HepG2 (cell line): ENCODE results near the gene RPS8. TPM values are rescaled to one million over a fixed set of nuclear protein-coding genes. Genes with fewer than 3 reads are reported as not detected.
A peak's percentile ranks its signal among the peaks of the same experiment; 100 is the strongest.

Experiments
- ARID5B ChIP-seq: IDR thresholded peaks from 2 replicates; pipeline ENCODE4 v1.4.0; 2020; ENCODE audit warnings: mild to moderate bottlenecking, missing genetic modification reagents
- LCORL ChIP-seq, 2 experiments: fragments of 450-650 bp in 1 of 2; sonication (generic) in 1 of 2; formaldehyde crosslinking in 1 of 2; IDR thresholded peaks; 2 replicates each; pipeline versions ENCODE4 v1.5.0 to v1.6.1; 2017 to 2020; ENCODE audit warnings: antibody characterized with exemption in 1 of 2, missing genetic modification reagents in 1 of 2
- NONO ChIP-seq, 2 experiments: fragments of 450-650 bp in 1 of 2; sonication (generic) in 1 of 2; formaldehyde crosslinking in 1 of 2; IDR thresholded peaks in 1 of 2; conservative IDR thresholded peaks in 1 of 2; 2 replicates each; pipeline versions ENCODE4 v1.6.1 to v1.8.0; 2017 to 2022; ENCODE audit warnings: mild to moderate bottlenecking in 1 of 2, missing genetic modification reagents in 1 of 2, moderate library complexity in 1 of 2
- RARA ChIP-seq: IDR thresholded peaks from 2 replicates; pipeline ENCODE4 v1.6.1; 2016; ENCODE audit warnings: missing genetic modification reagents, missing compliant biosample characterization
- RBM39 ChIP-seq: fragments of 200-400 bp; formaldehyde crosslinking; IDR thresholded peaks from one replicate; pipeline ENCODE4 v1.6.1; 2018; ENCODE audit warnings: antibody characterized with exemption, mild to moderate bottlenecking, low read depth, low read length; ENCODE audit not compliant: poor library complexity, severe bottlenecking
- STAT6 ChIP-seq: sonication (generic); formaldehyde crosslinking; IDR thresholded peaks from 2 replicates; pipeline ENCODE4 v1.4.0; 2020; ENCODE audit warnings: missing genetic modification reagents, mild to moderate bottlenecking, borderline replicate concordance
- ZNF282 ChIP-seq: fragments of 450-650 bp; IDR thresholded peaks from 2 replicates; pipeline ENCODE4 v1.6.1; 2018; ENCODE audit not compliant: partially characterized antibody
- ZNF33B ChIP-seq: sonication (generic); formaldehyde crosslinking; IDR thresholded peaks from 2 replicates; pipeline ENCODE4 v1.5.1; 2020; ENCODE audit warnings: mild to moderate bottlenecking, missing genetic modification reagents
- ZNF577 ChIP-seq: sonication (generic); formaldehyde crosslinking; IDR thresholded peaks from 2 replicates; pipeline ENCODE4 v1.4.0; 2020; ENCODE audit warnings: mild to moderate bottlenecking, low read depth, missing genetic modification reagents, borderline replicate concordance
- ZNF605 ChIP-seq: sonication (generic); formaldehyde crosslinking; IDR thresholded peaks from 2 replicates; pipeline ENCODE4 v1.8.0; 2022; ENCODE audit warnings: mild to moderate bottlenecking, missing genetic modification reagents
- ZNF629 ChIP-seq: sonication (generic); formaldehyde crosslinking; conservative IDR thresholded peaks from 2 replicates; pipeline ENCODE4 v1.5.0; 2020; ENCODE audit warnings: missing genetic modification reagents
- ZNF891 ChIP-seq: sonication (generic); formaldehyde crosslinking; IDR thresholded peaks from 2 replicates; pipeline ENCODE4 v1.5.0; 2020; ENCODE audit warnings: mild to moderate bottlenecking, missing genetic modification reagents
- polyA plus RNA-seq, 8 experiments: library from polyadenylated mRNA; depleted of rRNA in 3 of 8; stranded (reverse) in 7 of 8; unstranded in 1 of 8; fragments of >200 nt; fragmentation: Illumina TruSeq in 4 of 8; extraction: Trizol in 4 of 8; gene quantifications; 2 replicates each; pipeline versions ENCODE4 v1.2.1 to v1.2.3, GENCODE V29; 2011 to 2016; ENCODE audit warnings: low read depth in 4 of 8, missing spikeins in 1 of 8, mixed read lengths in 1 of 8; ENCODE audit not compliant: insufficient read depth in 1 of 8
- total RNA-seq, 5 experiments: library from RNA; depleted of rRNA; stranded (reverse); fragments of >200 nt; fragmentation: Illumina TruSeq; extraction: Trizol; gene quantifications; 2 replicates each; pipeline ENCODE4 v1.2.3, GENCODE V29; 2016; ENCODE audit warnings: low read depth in 1 of 5
- TF ChIP-seq, protein P1 (sequence below): sonication (generic); formaldehyde crosslinking; IDR thresholded peaks from 2 replicates; pipeline ENCODE4 v1.4.0; 2020; ENCODE audit warnings: mild to moderate bottlenecking, missing genetic modification reagents
- TF ChIP-seq, protein P2 (sequence below): sonication (generic); formaldehyde crosslinking; conservative IDR thresholded peaks from 2 replicates; pipeline ENCODE4 v1.4.0; 2020; ENCODE audit warnings: missing genetic modification reagents

RPS8 gene
- total and polyA plus RNA-seq, 2 of the 13 experiments (the other 11 are each of a cell fraction or from before 2014, with no cell fraction given): 2,628 to 2,822 TPM

DNA sequence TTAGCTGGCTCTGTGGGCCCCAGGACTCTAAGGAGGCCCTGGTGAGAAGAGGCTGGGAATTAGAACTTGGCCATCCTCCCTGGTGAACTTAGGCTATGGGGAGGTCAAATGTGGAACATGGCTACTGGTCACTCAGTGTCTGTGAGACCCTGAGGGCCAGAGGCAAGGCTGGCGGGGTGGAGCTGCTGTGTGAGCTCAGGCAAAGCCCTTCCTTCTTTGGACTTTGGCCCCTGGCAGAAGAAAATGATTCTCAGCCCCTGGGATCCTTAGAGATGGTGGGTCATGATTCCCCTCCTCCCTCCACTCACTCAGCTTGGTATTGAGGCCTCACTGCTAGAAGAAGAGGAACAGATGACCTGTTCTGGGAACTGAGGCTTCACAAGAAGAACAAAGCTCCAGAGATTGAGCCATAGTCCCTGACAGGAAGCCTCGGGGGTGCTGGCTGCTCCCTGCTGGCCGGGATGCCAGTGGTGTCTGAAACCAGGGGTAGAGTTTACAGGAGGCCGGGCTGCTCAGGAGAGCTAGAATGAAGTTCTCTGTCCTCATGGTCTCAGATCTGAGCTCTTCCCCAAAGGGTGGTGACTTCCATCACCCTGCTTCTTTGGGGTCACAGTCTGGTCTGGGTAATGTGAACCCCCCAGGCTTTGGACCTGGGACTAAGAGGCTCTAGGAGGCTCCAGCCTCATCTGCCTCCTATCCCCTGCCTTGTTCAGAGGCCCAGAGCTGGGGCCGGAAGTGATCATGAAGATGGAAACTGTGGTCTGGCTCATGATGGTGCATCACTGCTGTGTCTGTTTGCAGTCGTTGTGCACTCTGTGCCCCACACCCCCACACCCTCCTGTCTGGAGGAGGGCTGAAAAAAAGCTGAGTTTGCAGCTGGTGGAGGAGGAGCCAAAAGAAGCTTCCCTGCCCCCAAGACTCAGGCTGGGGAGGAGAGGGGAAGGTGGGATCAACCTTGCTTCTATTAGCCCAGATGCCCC, 33.9 kb downstream of the RPS8 start (continued):
- TF ChIP-seq ZNF33B: no peak
- peak; percentile 29; the same call in 1 of the 2 replicates for TF ChIP-seq RARA (CRISPR knock-in tag)
- no peak for TF ChIP-seq ZNF605 (CRISPR knock-in tag)
- no peak for TF ChIP-seq ZNF891 (CRISPR knock-in tag)
- TF ChIP-seq, protein P1, sequence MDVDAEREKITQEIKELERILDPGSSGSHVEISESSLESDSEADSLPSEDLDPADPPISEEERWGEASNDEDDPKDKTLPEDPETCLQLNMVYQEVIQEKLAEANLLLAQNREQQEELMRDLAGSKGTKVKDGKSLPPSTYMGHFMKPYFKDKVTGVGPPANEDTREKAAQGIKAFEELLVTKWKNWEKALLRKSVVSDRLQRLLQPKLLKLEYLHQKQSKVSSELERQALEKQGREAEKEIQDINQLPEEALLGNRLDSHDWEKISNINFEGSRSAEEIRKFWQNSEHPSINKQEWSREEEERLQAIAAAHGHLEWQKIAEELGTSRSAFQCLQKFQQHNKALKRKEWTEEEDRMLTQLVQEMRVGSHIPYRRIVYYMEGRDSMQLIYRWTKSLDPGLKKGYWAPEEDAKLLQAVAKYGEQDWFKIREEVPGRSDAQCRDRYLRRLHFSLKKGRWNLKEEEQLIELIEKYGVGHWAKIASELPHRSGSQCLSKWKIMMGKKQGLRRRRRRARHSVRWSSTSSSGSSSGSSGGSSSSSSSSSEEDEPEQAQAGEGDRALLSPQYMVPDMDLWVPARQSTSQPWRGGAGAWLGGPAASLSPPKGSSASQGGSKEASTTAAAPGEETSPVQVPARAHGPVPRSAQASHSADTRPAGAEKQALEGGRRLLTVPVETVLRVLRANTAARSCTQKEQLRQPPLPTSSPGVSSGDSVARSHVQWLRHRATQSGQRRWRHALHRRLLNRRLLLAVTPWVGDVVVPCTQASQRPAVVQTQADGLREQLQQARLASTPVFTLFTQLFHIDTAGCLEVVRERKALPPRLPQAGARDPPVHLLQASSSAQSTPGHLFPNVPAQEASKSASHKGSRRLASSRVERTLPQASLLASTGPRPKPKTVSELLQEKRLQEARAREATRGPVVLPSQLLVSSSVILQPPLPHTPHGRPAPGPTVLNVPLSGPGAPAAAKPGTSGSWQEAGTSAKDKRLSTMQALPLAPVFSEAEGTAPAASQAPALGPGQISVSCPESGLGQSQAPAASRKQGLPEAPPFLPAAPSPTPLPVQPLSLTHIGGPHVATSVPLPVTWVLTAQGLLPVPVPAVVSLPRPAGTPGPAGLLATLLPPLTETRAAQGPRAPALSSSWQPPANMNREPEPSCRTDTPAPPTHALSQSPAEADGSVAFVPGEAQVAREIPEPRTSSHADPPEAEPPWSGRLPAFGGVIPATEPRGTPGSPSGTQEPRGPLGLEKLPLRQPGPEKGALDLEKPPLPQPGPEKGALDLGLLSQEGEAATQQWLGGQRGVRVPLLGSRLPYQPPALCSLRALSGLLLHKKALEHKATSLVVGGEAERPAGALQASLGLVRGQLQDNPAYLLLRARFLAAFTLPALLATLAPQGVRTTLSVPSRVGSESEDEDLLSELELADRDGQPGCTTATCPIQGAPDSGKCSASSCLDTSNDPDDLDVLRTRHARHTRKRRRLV (CRISPR knock-in tag): peak; percentile 79
- TF ChIP-seq ZNF629: 0 out of 2 replicates have a peak, but pooled peaks have one; percentile 2
- no peak for TF ChIP-seq LCORL (IDR thresholded peaks at IDR 0.05)
- peak; percentile 66 for TF ChIP-seq LCORL (CRISPR knock-in tag; IDR thresholded peaks at IDR 0.05)
- TF ChIP-seq RBM39: no peak
- no peak for TF ChIP-seq ZNF577 (CRISPR knock-in tag)
- no peak for TF ChIP-seq ARID5B (CRISPR knock-in tag)
- no peak for TF ChIP-seq STAT6
- TF ChIP-seq, protein P2, sequence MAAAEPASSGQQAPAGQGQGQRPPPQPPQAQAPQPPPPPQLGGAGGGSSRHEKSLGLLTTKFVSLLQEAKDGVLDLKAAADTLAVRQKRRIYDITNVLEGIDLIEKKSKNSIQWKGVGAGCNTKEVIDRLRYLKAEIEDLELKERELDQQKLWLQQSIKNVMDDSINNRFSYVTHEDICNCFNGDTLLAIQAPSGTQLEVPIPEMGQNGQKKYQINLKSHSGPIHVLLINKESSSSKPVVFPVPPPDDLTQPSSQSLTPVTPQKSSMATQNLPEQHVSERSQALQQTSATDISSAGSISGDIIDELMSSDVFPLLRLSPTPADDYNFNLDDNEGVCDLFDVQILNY (CRISPR knock-in tag): no peak
- no peak for TF ChIP-seq ZNF282
- no peak for TF ChIP-seq NONO (IDR thresholded peaks at IDR 0.05)
- peak; percentile 57; the same call in 1 of the 2 replicates for TF ChIP-seq NONO (CRISPR knock-in tag; conservative IDR thresholded peaks at IDR 0.05)
